ENCODE data around the gene RNASE13. TPM values are rescaled to one million over a fixed set of nuclear protein-coding genes. Genes with fewer than 3 reads are reported as not detected.

The RNASE13 gene
- total and polyA plus RNA-seq, 4 donors = not detected

DNA sequence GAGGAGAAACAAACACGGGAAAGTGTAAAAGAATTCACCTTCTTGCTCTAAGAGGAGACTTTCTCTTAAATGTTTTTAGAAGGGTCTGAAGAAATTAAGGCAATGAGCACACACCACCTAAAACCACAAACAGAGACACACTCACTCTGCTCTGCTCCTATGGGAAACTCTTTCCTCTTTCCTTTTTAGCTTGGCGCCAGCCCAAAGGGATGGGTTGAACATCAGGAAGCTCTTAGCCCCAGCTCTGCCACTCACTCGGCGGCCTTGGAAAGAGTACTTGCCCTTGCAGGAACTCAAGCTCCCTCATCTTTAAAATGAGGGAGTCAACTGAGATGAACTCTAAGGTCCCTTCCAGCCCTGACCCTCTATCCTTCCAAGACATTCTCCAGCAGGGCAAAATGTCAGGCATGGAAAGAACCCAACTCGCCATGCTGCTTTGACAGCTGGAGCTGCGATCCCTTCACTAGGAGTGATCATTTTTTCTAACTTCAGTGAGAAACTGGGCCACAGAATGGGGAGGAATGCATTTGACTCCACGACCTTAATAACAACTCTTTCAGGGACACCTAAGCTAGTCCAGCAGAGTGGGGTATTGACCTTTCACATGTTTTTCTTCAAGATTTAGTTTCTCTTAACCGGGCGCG, 22.0 kb upstream of the RNASE13 start:
- no peak overlapping the region for H3K9ac ChIP-seq (ENCODE audit: insufficient read depth in 1 of 2, low read length in 2 of 2)
- H3K27ac ChIP-seq (ENCODE audit: low read depth in 1 of 2, low read length in 1 of 2) = no peak overlapping the region
- WGBS, 2 donors = 76 to 79% methylated on average over 10 of the region's 10 CpGs

GRCh38 chr14:21055432-21056117, 21.0 kb upstream of the RNASE13 start:
- H3K9ac ChIP-seq (ENCODE audit: insufficient read depth in 1 of 2, low read length in 2 of 2) = no peak overlapping the region

More for the DNA sequence above, 22.0 kb upstream of the RNASE13 start:
- no peaks in the 10 kb centered on the region for H3K9me3 ChIP-seq (ENCODE audit: control insufficient read depth in 4 of 4, insufficient read depth in 3 of 4, low read length in 3 of 4)
- DNase-seq (peak in 1 of 3 donors; percentile 23), ATAC-seq (ENCODE audit: insufficient read depth, low FRiP score) (no peak)
- H3K36me3 ChIP-seq (ENCODE audit: control insufficient read depth in 4 of 4, insufficient read depth in 4 of 4, low read length in 4 of 4) = no peaks in the 10 kb centered on the region
- TF ChIP-seq, protein P1, sequence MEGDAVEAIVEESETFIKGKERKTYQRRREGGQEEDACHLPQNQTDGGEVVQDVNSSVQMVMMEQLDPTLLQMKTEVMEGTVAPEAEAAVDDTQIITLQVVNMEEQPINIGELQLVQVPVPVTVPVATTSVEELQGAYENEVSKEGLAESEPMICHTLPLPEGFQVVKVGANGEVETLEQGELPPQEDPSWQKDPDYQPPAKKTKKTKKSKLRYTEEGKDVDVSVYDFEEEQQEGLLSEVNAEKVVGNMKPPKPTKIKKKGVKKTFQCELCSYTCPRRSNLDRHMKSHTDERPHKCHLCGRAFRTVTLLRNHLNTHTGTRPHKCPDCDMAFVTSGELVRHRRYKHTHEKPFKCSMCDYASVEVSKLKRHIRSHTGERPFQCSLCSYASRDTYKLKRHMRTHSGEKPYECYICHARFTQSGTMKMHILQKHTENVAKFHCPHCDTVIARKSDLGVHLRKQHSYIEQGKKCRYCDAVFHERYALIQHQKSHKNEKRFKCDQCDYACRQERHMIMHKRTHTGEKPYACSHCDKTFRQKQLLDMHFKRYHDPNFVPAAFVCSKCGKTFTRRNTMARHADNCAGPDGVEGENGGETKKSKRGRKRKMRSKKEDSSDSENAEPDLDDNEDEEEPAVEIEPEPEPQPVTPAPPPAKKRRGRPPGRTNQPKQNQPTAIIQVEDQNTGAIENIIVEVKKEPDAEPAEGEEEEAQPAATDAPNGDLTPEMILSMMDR (IDR thresholded peaks at IDR 0.05; ENCODE audit: control extremely low read depth, extremely low read depth) = no peak
- peaks cover 0 to 5% (median 0%) of the 10 kb centered on the region in 5 donors for H3K4me1 ChIP-seq (ENCODE audit: control insufficient read depth in 5 of 5, insufficient read depth in 5 of 5, low read length in 5 of 5)
- no peak overlapping the region for H3K4me3 ChIP-seq
- H3K27me3 ChIP-seq (ENCODE audit: control insufficient read depth in 3 of 3, insufficient read depth in 3 of 3, low read length in 2 of 3) = no peaks in the 10 kb centered on the region

DNA sequence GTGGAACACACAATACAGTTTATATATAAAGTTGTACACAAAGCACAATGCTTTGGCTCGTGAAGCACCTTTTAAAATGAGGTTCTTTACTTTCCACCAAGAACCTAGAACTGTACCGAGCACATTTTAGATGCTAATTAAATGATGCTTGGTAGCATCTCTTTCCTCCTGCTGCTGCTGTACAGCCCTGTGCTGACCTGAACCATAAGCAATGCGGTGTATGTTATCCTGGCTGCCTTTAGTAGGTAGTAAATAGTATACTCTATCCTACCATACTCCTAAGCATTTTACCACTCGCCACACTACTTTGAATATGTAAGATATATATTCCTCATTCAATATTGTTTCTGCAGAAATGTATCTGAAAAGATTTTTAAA, 20.1 kb upstream of the RNASE13 start:
- 68 to 70% methylated on average over 4 of the region's 4 CpGs for WGBS, 2 donors

More at GRCh38 chr14:21055432-21056117, 21.0 kb upstream of the RNASE13 start:
- DNase-seq (no peak), ATAC-seq (ENCODE audit: insufficient read depth, low FRiP score) (no peak)
- Histone ChIP-seq H3K9me3 (ENCODE audit: control insufficient read depth in 4 of 4, insufficient read depth in 3 of 4, low read length in 3 of 4) (no peaks in the 10 kb centered on the region), H3K27ac (ENCODE audit: low read depth in 1 of 2, low read length in 1 of 2) (no peak overlapping the region), H3K36me3 (ENCODE audit: control insufficient read depth in 4 of 4, insufficient read depth in 4 of 4, low read length in 4 of 4) (no peaks in the 10 kb centered on the region), H3K4me3 (no peak overlapping the region), H3K4me1 (ENCODE audit: control insufficient read depth in 5 of 5, insufficient read depth in 5 of 5, low read length in 5 of 5) (peaks cover 0 to 5% (median 0%) of the 10 kb centered on the region in 5 donors), H3K27me3 (ENCODE audit: control insufficient read depth in 3 of 3, insufficient read depth in 3 of 3, low read length in 2 of 3) (no peaks in the 10 kb centered on the region)
- TF ChIP-seq, protein P1 (IDR thresholded peaks at IDR 0.05; ENCODE audit: control extremely low read depth, extremely low read depth) = no peak
- 57 to 74% methylated on average over 5 of the region's 5 CpGs for WGBS, 2 donors

More for the DNA sequence above, 20.1 kb upstream of the RNASE13 start:
- Histone ChIP-seq H3K27ac (ENCODE audit: low read depth in 1 of 2, low read length in 1 of 2) (no peak overlapping the region), H3K27me3 (ENCODE audit: control insufficient read depth in 3 of 3, insufficient read depth in 3 of 3, low read length in 2 of 3) (no peaks in the 10 kb centered on the region), H3K9me3 (ENCODE audit: control insufficient read depth in 4 of 4, insufficient read depth in 3 of 4, low read length in 3 of 4) (no peaks in the 10 kb centered on the region), H3K36me3 (ENCODE audit: control insufficient read depth in 4 of 4, insufficient read depth in 4 of 4, low read length in 4 of 4) (no peaks in the 10 kb centered on the region), H3K4me1 (ENCODE audit: control insufficient read depth in 5 of 5, insufficient read depth in 5 of 5, low read length in 5 of 5) (peaks cover 0 to 5% (median 0%) of the 10 kb centered on the region in 5 donors), H3K9ac (ENCODE audit: insufficient read depth in 1 of 2, low read length in 2 of 2) (no peak overlapping the region), H3K4me3 (no peak overlapping the region)
- TF ChIP-seq, protein P1 (IDR thresholded peaks at IDR 0.05; ENCODE audit: control extremely low read depth, extremely low read depth) = no peak
- ATAC-seq (ENCODE audit: insufficient read depth, low FRiP score) = no peak
- no peak for DNase-seq
